SK-N-SH treated with all-trans-retinoic acid at 6 μM for 48 hours (cell line): ENCODE data around the gene TPRX2.
"Not testable (repeated sequence)": the region's sequence is repeated elsewhere in the genome, so short reads cannot be mapped to it uniquely, and the experiment has no call there.

ENCODE experiments used
- ATAC-seq: fragments of 200-7000 bp; cut with Tn5 transposase; 3 replicates; pipeline ENCODE4 v1.9.1; 2020; ENCODE audit warnings: mild to moderate bottlenecking, moderate library complexity
- ARNTL ChIP-seq: fragments of 450-650 bp; formaldehyde crosslinking; IDR thresholded peaks from 2 replicates; pipeline ENCODE4 v1.5.0; 2020; ENCODE audit warnings: low read depth, mild to moderate bottlenecking, moderate library complexity, borderline replicate concordance
- BACH2 ChIP-seq: fragments of 250-450 bp; sonication (Bioruptor Pico); IDR thresholded peaks from 2 replicates; pipeline ENCODE4 v1.9.0; 2021; ENCODE audit warnings: mild to moderate bottlenecking, borderline replicate concordance
- CSDC2 ChIP-seq: fragments of 250-450 bp; sonication (Bioruptor Pico); IDR thresholded peaks from 2 replicates; pipeline ENCODE4 v1.5.0; 2020; ENCODE audit warnings: mild to moderate bottlenecking, moderate library complexity
- ISL1 ChIP-seq: fragments of 250-450 bp; sonication (Bioruptor Pico); IDR thresholded peaks from 2 replicates; pipeline ENCODE4 v2.1.2; 2022; ENCODE audit warnings: mild to moderate bottlenecking, moderate library complexity
- OSR1 ChIP-seq: fragments of 250-450 bp; sonication (Bioruptor Pico); IDR thresholded peaks from 2 replicates; pipeline ENCODE4 v1.8.0; 2022; ENCODE audit warnings: moderate library complexity, mild to moderate bottlenecking, inconsistent platforms
- PPARA ChIP-seq: fragments of 250-450 bp; sonication (Bioruptor Pico); IDR thresholded peaks from 2 replicates; pipeline ENCODE4 v1.5.0; 2020; ENCODE audit warnings: mild to moderate bottlenecking, borderline replicate concordance
- RARB ChIP-seq: fragments of 250-450 bp; sonication (Bioruptor Pico); IDR thresholded peaks from 2 replicates; pipeline ENCODE4 v1.8.0; 2021; ENCODE audit warnings: mild to moderate bottlenecking, moderate library complexity
- SNAI2 ChIP-seq: fragments of 250-450 bp; sonication (Bioruptor Pico); IDR thresholded peaks from 2 replicates; pipeline ENCODE4 v1.5.0; 2020; ENCODE audit warnings: mild to moderate bottlenecking, moderate library complexity
- TCF4 ChIP-seq: fragments of 250-450 bp; sonication (Bioruptor Pico); IDR thresholded peaks from 2 replicates; pipeline ENCODE4 v1.8.0; 2021; ENCODE audit warnings: mild to moderate bottlenecking, moderate library complexity, borderline replicate concordance
- ZC3H10 ChIP-seq: fragments of 250-450 bp; sonication (Bioruptor Pico); IDR thresholded peaks from 2 replicates; pipeline ENCODE4 v1.5.1; 2021; ENCODE audit warnings: mild to moderate bottlenecking, moderate library complexity
- ZFP3 ChIP-seq: fragments of 250-450 bp; sonication (Bioruptor Pico); IDR thresholded peaks from 2 replicates; pipeline ENCODE4 v1.5.0; 2020; ENCODE audit warnings: mild to moderate bottlenecking, moderate library complexity
- ZFP30 ChIP-seq: fragments of 450-650 bp; formaldehyde crosslinking; IDR thresholded peaks from 2 replicates; pipeline ENCODE4 v1.5.0; 2022; ENCODE audit warnings: mild to moderate bottlenecking, moderate library complexity
- ZNF565 ChIP-seq: fragments of 450-650 bp; formaldehyde crosslinking; conservative IDR thresholded peaks from 2 replicates; pipeline ENCODE4 v1.5.0; 2020; ENCODE audit warnings: low read depth, mild to moderate bottlenecking, moderate library complexity
- ZNF70 ChIP-seq: fragments of 450-650 bp; formaldehyde crosslinking; IDR thresholded peaks from 2 replicates; pipeline ENCODE4 v1.5.0; 2020; ENCODE audit warnings: mild to moderate bottlenecking, moderate library complexity
- ZNF8 ChIP-seq: fragments of 450-650 bp; formaldehyde crosslinking; IDR thresholded peaks from 2 replicates; pipeline ENCODE4 v1.5.0; 2020; ENCODE audit warnings: mild to moderate bottlenecking, moderate library complexity
- TF ChIP-seq, protein P1 (sequence below): fragments of 250-450 bp; sonication (Bioruptor Pico); IDR thresholded peaks from 2 replicates; pipeline ENCODE4 v1.5.1; 2020; ENCODE audit warnings: low read depth, mild to moderate bottlenecking, moderate library complexity
- TF ChIP-seq, protein P2 (sequence below): fragments of 250-450 bp; sonication (Bioruptor Pico); IDR thresholded peaks from 2 replicates; pipeline ENCODE4 v1.5.1; 2021; ENCODE audit warnings: mild to moderate bottlenecking, moderate library complexity
- TF ChIP-seq, protein P3 (sequence below): fragments of 250-450 bp; sonication (Bioruptor Pico); IDR thresholded peaks from 2 replicates; pipeline ENCODE4 v1.5.0; 2020; ENCODE audit warnings: mild to moderate bottlenecking, moderate library complexity
- TF ChIP-seq, protein P4 (sequence below): fragments of 250-450 bp; sonication (Bioruptor Pico); IDR thresholded peaks from 2 replicates; pipeline ENCODE4 v1.8.0; 2021; ENCODE audit warnings: low read depth, mild to moderate bottlenecking, moderate library complexity, borderline replicate concordance

Gene TPRX2

DNA sequence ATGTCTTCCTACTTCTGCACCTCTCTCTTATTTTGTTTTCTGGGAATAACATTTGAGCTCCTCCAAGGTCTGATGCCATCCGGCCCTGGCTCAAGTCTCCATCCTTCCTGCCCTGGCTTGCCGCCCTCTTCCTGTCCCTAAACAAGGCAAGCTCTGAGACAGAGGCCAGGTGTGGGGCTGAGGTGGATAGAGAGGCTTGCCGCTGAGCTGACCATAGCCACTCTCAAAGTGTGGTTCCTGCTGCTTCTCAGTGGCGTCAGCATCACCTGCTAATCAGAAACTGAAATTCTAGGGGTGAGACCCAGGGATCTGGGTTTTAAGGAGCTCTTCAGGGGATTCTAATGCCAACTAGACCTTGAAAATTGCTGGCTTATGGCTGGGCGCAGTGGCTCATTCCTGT lies 6.0 kb upstream of the TPRX2 start:
- no peak for ATAC-seq
- TF ChIP-seq, protein P1, sequence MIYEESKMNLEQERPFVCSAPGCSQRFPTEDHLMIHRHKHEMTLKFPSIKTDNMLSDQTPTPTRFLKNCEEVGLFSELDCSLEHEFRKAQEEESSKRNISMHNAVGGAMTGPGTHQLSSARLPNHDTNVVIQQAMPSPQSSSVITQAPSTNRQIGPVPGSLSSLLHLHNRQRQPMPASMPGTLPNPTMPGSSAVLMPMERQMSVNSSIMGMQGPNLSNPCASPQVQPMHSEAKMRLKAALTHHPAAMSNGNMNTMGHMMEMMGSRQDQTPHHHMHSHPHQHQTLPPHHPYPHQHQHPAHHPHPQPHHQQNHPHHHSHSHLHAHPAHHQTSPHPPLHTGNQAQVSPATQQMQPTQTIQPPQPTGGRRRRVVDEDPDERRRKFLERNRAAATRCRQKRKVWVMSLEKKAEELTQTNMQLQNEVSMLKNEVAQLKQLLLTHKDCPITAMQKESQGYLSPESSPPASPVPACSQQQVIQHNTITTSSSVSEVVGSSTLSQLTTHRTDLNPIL (CRISPR knock-in tag) = no peak
- TF ChIP-seq TCF4 (no peak), SNAI2 (no peak), OSR1 (CRISPR knock-in tag) (no peak), ZNF70 (CRISPR knock-in tag) (no peak), CSDC2 (CRISPR knock-in tag) (no peak), ZFP3 (CRISPR knock-in tag) (no peak)
- TF ChIP-seq, protein P2, sequence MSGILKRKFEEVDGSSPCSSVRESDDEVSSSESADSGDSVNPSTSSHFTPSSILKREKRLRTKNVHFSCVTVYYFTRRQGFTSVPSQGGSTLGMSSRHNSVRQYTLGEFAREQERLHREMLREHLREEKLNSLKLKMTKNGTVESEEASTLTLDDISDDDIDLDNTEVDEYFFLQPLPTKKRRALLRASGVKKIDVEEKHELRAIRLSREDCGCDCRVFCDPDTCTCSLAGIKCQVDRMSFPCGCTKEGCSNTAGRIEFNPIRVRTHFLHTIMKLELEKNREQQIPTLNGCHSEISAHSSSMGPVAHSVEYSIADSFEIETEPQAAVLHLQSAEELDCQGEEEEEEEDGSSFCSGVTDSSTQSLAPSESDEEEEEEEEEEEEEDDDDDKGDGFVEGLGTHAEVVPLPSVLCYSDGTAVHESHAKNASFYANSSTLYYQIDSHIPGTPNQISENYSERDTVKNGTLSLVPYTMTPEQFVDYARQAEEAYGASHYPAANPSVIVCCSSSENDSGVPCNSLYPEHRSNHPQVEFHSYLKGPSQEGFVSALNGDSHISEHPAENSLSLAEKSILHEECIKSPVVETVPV (CRISPR knock-in tag) = no peak

DNA sequence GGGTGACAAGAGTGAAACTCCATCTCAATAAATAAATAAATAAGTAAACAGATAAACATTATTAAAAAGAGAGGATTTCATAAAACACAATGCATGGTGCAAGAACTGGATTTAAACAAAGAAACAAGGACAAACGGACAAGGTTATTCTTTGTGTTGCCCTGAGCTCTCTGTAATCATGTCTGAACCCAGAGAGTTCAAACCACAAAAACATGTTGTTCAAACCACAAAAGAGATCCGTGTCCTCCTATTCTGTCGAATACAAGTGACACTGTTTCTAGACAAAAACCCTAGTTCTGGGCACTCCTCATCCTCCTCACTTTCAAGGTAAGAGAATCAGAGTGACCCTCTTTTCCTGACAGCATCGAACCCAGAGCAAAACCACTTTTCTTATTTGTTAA lies 4.6 kb upstream of the TPRX2 start:
- TF ChIP-seq ZNF8 (CRISPR knock-in tag) (no peak), ISL1 (CRISPR knock-in tag) (no peak), BACH2 (CRISPR knock-in tag) (no peak), ZFP30 (CRISPR knock-in tag) (no peak), ARNTL (CRISPR knock-in tag) (no peak), RARB (CRISPR knock-in tag) (no peak), PPARA (no peak), TCF4 (no peak), CSDC2 (CRISPR knock-in tag) (no peak), OSR1 (CRISPR knock-in tag) (no peak), SNAI2 (no peak), ZC3H10 (CRISPR knock-in tag) (no peak), ZNF565 (CRISPR knock-in tag) (no peak)
- TF ChIP-seq, protein P3, sequence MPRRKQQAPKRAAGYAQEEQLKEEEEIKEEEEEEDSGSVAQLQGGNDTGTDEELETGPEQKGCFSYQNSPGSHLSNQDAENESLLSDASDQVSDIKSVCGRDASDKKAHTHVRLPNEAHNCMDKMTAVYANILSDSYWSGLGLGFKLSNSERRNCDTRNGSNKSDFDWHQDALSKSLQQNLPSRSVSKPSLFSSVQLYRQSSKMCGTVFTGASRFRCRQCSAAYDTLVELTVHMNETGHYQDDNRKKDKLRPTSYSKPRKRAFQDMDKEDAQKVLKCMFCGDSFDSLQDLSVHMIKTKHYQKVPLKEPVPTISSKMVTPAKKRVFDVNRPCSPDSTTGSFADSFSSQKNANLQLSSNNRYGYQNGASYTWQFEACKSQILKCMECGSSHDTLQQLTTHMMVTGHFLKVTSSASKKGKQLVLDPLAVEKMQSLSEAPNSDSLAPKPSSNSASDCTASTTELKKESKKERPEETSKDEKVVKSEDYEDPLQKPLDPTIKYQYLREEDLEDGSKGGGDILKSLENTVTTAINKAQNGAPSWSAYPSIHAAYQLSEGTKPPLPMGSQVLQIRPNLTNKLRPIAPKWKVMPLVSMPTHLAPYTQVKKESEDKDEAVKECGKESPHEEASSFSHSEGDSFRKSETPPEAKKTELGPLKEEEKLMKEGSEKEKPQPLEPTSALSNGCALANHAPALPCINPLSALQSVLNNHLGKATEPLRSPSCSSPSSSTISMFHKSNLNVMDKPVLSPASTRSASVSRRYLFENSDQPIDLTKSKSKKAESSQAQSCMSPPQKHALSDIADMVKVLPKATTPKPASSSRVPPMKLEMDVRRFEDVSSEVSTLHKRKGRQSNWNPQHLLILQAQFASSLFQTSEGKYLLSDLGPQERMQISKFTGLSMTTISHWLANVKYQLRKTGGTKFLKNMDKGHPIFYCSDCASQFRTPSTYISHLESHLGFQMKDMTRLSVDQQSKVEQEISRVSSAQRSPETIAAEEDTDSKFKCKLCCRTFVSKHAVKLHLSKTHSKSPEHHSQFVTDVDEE = no peak
- TF ChIP-seq, protein P1 (CRISPR knock-in tag) = no peak
- TF ChIP-seq, protein P4, sequence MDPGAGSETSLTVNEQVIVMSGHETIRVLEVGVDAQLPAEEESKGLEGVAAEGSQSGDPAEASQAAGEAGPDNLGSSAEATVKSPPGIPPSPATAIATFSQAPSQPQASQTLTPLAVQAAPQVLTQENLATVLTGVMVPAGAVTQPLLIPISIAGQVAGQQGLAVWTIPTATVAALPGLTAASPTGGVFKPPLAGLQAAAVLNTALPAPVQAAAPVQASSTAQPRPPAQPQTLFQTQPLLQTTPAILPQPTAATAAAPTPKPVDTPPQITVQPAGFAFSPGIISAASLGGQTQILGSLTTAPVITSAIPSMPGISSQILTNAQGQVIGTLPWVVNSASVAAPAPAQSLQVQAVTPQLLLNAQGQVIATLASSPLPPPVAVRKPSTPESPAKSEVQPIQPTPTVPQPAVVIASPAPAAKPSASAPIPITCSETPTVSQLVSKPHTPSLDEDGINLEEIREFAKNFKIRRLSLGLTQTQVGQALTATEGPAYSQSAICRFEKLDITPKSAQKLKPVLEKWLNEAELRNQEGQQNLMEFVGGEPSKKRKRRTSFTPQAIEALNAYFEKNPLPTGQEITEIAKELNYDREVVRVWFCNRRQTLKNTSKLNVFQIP (CRISPR knock-in tag) = no peak
- TF ChIP-seq, protein P2 (CRISPR knock-in tag) = no peak
- no peak for ATAC-seq

DNA sequence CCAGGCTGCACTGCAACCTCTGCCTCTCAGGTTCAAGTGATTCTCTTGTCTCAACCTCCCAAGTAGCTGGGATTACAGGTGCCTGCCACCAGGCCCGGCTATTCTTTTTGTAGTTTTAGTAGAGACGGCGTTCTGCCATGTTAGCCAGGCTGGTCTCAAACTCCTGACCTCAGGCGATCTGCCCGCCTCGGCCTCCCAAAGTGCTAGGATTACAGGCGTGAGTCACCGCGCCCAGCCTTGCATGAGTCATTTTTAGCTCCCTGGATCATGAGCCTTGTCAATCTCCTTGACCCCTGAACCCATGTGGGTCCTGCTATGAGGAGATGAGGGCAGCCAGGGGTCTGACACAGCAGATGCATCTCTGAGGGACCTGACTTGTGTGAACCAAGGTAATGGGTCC lies 804 bp upstream of the TPRX2 start:
- not testable (repeated sequence) for ATAC-seq

DNA sequence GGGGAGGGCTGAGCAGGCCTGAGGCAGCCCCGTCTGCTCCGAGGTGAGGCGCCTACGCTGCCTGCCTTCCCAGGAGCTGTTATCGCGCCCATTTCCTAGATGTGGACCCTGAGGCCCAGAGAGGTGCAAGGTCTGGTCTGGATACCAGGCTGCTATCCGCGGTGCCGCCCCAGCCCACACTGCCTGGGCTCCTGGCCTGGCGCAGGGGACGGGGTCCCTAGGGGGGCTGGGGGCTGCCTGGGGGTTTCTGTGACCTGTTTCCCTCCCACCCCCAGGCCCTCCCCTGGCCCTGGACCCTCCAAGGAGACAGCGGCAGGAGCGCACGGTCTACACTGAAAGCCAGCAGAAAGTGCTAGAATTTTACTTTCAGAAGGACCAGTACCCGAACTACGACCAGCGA lies 803 bp downstream of the TPRX2 start:
- ATAC-seq = not testable (repeated sequence)
